HepG2 (cell line): ENCODE results near the gene ADAMTS8.

ENCODE experiments used
- NCOA1 ChIP-seq: sonication (generic); formaldehyde crosslinking; IDR thresholded peaks from 2 replicates; pipeline ENCODE4 v1.9.0; 2021; ENCODE audit warnings: missing genetic modification reagents
- ZNF605 ChIP-seq: sonication (generic); formaldehyde crosslinking; IDR thresholded peaks from 2 replicates; pipeline ENCODE4 v1.8.0; 2022; ENCODE audit warnings: mild to moderate bottlenecking, missing genetic modification reagents
- TF ChIP-seq, protein P1 (sequence below): IDR thresholded peaks from 2 replicates; pipeline ENCODE4 v1.6.1; 2012; ENCODE audit warnings: low read length, improper control_type of control experiment

DNA sequence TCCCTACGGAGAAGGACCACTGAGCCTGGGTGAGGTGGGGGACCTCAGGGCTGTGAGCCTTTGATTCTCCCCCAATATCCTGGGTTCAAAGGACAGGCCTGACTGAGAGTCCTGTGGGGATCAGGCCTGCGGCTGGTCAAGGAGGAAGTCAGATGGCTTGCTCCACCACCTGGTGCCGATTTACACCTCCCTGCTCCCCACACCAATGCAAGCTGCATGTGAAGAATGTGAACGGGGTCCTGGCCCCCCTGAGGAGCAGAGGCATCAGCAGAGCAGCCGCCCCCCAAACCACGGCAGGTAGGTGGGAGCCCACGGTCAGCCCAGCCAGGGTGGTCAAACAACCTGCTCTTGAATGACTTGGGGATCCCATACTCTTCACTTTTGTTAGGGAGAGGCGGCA, 6.7 kb downstream of the ADAMTS8 start:
- no peak for TF ChIP-seq ZNF605 (CRISPR knock-in tag)
- TF ChIP-seq, protein P1, sequence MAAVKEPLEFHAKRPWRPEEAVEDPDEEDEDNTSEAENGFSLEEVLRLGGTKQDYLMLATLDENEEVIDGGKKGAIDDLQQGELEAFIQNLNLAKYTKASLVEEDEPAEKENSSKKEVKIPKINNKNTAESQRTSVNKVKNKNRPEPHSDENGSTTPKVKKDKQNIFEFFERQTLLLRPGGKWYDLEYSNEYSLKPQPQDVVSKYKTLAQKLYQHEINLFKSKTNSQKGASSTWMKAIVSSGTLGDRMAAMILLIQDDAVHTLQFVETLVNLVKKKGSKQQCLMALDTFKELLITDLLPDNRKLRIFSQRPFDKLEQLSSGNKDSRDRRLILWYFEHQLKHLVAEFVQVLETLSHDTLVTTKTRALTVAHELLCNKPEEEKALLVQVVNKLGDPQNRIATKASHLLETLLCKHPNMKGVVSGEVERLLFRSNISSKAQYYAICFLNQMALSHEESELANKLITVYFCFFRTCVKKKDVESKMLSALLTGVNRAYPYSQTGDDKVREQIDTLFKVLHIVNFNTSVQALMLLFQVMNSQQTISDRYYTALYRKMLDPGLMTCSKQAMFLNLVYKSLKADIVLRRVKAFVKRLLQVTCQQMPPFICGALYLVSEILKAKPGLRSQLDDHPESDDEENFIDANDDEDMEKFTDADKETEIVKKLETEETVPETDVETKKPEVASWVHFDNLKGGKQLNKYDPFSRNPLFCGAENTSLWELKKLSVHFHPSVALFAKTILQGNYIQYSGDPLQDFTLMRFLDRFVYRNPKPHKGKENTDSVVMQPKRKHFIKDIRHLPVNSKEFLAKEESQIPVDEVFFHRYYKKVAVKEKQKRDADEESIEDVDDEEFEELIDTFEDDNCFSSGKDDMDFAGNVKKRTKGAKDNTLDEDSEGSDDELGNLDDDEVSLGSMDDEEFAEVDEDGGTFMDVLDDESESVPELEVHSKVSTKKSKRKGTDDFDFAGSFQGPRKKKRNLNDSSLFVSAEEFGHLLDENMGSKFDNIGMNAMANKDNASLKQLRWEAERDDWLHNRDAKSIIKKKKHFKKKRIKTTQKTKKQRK: no peak
- TF ChIP-seq NCOA1 (CRISPR knock-in tag): no peak
